Subcutaneous adipose tissue (tissue), 4 donors: ENCODE measurements around the gene KBTBD12. TPM values are rescaled to one million over a fixed set of nuclear protein-coding genes. Genes with fewer than 3 reads are reported as not detected.

Experiments used
- CTCF ChIP-seq: fragments of 450-650 bp; IDR thresholded peaks from one replicate; pipeline ENCODE4 v1.5.1; 2016; ENCODE audit warnings: low read depth, mild to moderate bottlenecking, control low read depth, antibody characterized with exemption, moderate library complexity
- total RNA-seq, 4 donors: library from RNA; depleted of rRNA; stranded (reverse); fragments of >200 nt; gene quantifications; one replicate each; pipeline ENCODE4 v1.1.0, GENCODE V29; 2016

The KBTBD12 gene
- total RNA-seq, 4 donors from 2014 or later: 0.68 to 1.5 TPM; not detected in 2

GRCh38 chr3:127964816-127965215 is 49.8 kb downstream of the KBTBD12 start:
- no peak for TF ChIP-seq CTCF

GRCh38 chr3:127967316-127967715 is 52.3 kb downstream of the KBTBD12 start:
- no peak for TF ChIP-seq CTCF

GRCh38 chr3:127970966-127971592 is 56.0 kb downstream of the KBTBD12 start:
- no peak for TF ChIP-seq CTCF

- TF ChIP-seq CTCF: no peak
These were observed 59.2 kb downstream of the KBTBD12 start for GRCh38 chr3:127974226-127974625.

GRCh38 chr3:127975153-127976029 is 60.4 kb downstream of the KBTBD12 start:
- TF ChIP-seq CTCF: no peak

GRCh38 chr3:127978636-127979035 is 63.6 kb downstream of the KBTBD12 start:
- no peak for TF ChIP-seq CTCF

- no peak for TF ChIP-seq CTCF
These were observed 64.4 kb downstream of the KBTBD12 start for GRCh38 chr3:127979473-127979872.
